Eye (tissue), 1 donor: ENCODE measurements around the gene PDIA6.

Source experiments
- DNase-seq: peaks from one replicate; pipeline ENCODE4 v3.0.0-alpha.2; 2015

Gene PDIA6

DNA sequence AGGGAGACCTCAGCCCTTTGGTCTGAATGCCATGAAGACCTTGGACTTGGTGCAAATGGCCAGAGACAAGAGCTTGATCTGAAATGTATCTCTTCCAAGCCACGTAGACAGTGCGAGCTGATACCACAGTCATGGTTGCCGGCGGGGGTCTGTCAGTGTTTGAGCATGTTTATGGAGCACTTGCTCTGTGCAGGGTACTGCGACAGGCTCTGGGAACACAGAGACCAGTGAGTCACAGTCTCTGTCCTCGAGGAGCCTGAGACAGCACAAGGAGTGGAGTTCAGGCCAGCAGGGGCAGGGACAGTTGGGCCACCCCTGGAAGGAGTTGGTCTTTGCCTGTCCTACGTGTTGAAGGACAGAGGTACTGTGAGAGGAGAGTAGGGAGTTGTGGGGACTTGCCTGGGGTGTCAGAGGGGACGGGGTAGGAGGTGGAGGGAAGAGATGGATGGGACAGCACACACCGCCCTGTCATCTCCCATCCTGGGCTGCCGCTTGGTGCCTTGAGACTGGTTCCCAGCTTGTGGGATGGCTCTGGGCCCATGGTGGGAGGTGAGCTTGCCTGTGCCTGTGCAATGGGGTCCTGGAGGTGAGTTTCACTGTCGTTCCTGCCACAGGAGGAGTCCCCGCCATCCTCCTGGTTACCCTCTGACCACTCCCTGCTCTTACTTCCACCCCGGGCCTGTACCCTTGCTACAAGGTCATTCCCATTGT lies 51.6 kb downstream of the PDIA6 start:
- no peak for DNase-seq

DNA sequence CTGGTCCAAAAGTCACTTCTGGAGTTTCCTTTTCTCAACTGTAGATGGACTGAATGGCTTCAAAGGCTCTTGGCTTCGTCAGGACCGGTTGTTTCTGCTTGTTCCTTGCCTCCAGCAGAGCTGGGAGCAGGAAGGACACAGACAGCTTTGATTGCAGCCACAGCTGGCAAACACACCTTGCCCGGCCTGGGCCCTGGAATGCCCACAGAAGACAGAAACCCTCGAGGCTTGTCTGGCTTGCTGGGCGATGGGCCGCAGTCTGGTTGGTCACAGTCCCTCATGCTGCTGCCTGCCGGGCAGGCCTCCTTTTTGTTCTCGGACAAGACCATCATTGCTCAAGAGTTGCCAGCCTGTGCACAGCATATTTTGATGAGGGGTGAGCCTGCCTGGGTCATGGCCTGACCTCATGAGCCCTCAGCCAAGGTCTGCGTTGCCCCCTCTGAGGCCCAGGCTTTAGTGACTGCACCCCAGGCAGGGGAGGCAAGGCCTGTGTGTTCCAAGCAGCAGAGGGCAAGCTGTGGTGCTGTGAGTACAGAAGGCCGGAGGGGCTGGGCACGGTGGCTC lies 53.4 kb downstream of the PDIA6 start:
- no peak for DNase-seq

DNA sequence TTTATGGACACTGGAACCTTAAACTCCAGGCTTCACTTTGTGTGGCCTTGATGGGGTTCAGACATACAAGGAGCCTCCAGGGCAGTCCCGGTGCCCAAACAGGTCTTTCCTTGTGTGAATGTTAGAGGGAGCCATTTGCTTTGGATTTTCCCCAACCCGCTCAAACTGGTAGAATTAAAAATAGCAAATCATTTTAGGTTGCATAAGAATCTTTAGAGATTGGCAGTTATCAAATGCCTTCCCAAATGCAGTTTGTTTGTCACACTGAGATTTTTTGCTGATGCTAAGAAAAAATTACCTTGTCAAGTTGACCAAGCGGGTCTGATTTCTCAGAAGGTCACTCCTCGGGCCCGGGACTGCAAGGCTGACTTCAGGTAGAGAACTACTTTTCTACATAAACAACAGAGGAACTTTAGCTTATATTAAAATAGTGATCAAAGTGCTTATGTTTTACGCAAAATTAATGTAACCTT lies 54.7 kb downstream of the PDIA6 start:
- no peak for DNase-seq

DNA sequence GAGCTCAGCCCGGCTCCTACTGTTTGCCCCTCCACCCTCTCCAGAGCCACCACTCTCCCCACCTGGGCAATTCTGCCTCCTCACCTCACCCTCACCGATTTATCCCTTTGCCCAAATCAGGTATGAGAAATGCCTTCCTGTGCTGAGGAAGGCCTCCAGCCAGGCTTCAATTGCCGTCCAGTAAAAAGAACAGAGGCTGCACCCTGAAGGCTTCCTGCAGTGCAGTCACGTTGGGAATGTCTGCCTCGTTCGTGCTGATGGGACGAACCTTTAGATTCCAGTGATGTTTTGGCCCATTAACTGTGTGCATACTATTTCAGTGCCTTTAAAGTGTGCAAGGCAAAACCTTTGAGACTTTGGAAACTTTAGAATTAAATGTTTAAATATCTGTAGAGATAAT lies 57.0 kb downstream of the PDIA6 start:
- no peak for DNase-seq

- no peak for DNase-seq
Measured at GRCh38 chr2:10753876-10754275, 58.7 kb downstream of the PDIA6 start.

DNA sequence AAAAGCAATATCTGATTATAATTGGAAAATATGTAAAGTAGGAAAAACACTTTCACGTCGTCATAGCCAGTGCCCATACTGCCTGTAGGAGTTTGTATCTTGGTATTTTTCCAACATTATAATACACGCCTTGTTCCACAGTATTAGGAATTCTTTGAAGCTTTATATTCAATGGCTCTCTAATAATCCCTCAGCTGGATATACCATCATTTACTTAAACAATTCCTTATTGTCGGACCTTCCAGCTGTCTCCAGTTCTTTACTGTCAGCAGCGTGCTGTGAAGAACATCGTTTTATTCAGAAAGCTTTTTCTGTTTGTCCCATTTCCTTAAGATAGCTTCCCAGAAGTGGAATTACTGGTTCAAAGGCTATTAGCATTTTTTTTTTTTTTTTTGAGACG lies 59.4 kb downstream of the PDIA6 start:
- no peak for DNase-seq

GRCh38 chr2:10752236-10752635 lies 60.3 kb downstream of the PDIA6 start:
- DNase-seq = no peak

DNA sequence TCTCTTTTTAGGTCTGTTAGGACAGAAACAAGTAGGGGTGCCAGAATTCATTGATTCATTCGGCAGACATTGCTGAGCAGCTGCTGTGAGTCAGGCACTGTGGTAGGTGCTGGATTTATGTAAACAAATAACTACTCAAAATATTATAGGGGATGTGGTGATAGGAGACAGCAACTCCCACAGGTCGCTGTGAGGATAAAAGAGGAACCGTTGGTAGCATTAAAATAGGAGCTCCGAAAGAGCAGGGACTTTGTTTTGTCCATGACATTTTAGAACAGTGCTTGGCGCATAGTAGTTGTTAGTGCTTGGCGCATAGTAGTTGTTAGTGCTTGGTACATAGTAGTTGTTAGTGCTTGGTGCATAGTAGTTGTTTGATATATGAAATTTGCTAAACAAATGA lies 62.0 kb downstream of the PDIA6 start:
- DNase-seq = no peak

DNA sequence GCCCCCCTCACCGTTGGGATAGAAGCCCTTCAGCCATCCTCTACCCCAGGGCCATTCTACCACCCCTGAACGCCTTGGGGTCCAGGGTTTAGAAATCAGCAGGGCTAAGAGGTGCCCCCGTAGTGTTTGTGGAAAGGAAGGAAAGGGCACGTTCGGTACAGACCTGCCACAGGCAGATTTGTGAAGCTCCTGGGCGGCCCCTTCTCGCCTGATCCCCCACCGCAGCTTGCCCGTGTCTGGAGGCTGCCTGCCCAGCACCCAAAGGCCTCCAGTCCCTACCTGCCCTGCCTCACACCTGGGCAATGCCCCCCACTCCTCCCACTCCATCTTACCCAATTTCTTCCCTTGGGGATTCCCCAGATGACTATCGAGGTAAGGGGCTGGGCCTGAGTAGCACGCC lies 69.9 kb downstream of the PDIA6 start:
- no peak for DNase-seq

GRCh38 chr2:10741139-10741538 lies 71.4 kb downstream of the PDIA6 start:
- DNase-seq = no peak

DNA sequence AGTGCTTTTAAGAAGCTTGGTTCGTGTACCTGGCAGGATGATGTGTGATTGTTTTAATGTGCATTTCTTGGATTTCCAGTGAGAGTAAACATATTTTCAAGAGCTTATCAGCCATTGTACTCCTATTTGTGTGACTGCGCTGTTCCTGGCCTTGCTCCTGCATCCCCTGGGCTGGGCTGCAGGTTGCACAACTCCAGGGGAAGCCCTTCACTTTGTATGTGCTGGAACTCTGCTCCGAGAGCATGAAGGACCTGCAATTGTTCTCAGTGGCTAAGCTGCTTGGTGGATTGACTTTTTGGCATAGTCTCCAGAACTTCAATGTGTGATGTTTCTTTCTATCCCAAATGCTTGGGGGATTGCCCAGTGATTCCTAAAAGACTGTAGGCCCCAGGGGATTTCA lies 72.4 kb downstream of the PDIA6 start:
- no peak for DNase-seq

DNA sequence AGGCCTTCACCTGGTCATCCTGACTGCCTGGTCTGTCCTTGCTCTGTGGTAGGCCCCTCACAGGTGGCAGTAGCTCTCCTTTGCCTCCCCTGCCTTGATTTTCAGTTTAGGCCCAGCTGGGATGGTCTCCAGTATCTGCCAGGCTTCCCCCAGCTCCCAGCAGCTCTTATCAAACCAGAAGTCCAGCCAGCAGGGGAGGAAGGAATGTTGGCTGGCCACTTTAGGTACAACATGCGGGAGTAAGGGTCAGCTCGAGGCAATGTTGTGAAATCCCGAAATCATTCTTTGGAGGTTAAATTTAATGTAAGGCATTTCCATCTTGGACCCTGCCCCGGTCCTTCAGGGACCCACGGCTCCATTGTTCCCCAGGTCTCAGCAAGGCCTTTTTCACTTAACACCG lies 74.4 kb downstream of the PDIA6 start:
- no peak for DNase-seq

DNA sequence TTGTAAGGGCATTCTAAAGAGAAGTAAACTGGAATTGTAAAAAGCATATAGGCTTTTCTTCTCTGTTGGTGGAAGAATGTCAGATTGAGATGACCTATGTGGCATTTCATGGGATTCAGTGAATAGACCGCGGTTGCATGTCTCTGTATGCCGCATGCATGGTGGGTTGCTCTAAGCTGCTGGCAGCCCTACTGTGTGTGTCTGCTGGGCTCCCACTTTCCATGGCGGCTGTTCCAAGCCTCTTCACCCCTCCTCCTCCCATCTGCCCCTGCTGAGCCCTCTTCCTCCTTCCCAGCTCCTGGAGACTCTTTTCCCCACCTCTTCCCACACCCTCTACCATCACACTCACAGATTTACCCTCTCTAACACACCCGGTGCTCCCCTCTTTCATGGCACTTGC lies 78.6 kb downstream of the PDIA6 start:
- DNase-seq = no peak

GRCh38 chr2:10733566-10733925 lies 79.0 kb downstream of the PDIA6 start:
- no peak for DNase-seq
